GM19240 (cell line): ENCODE results near the gene COL20A1.
"Not testable (repeated sequence)": the region's sequence is repeated elsewhere in the genome, so short reads cannot be mapped to it uniquely, and the experiment has no call there.

Source experiments
- DNase-seq: peaks from one replicate; pipeline ENCODE4 v3.0.0; 2011; ENCODE audit warnings: low spot score; ENCODE audit not compliant: insufficient read length

COL20A1 gene

DNA sequence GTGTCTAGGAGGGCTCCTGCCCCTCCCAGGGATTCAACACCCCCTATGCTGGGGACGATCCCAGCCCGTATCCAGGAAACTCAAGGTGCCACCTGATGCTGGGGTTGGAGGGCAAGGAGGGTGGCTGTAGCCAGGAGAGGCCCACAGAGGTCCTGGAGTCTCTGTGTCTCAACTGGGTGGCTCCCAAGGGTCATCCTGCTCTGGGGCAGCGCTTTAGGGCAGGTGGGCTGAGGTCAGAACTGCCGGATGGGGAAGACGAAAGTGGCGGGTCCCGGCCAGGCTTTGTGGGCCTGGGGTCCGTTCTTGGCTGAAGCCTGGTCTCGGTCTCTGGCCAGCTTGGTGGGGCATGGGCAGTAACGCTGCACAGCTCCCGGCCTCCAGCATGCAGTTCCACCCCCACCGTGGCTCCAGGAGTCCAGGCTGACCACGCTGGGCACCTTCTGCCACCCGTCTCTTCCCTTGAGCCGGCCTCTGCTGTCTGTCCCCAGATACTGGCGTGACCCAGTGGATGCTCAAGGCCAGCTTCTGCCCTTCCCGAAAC lies 2.8 kb upstream of the COL20A1 start:
- no peak for DNase-seq

DNA sequence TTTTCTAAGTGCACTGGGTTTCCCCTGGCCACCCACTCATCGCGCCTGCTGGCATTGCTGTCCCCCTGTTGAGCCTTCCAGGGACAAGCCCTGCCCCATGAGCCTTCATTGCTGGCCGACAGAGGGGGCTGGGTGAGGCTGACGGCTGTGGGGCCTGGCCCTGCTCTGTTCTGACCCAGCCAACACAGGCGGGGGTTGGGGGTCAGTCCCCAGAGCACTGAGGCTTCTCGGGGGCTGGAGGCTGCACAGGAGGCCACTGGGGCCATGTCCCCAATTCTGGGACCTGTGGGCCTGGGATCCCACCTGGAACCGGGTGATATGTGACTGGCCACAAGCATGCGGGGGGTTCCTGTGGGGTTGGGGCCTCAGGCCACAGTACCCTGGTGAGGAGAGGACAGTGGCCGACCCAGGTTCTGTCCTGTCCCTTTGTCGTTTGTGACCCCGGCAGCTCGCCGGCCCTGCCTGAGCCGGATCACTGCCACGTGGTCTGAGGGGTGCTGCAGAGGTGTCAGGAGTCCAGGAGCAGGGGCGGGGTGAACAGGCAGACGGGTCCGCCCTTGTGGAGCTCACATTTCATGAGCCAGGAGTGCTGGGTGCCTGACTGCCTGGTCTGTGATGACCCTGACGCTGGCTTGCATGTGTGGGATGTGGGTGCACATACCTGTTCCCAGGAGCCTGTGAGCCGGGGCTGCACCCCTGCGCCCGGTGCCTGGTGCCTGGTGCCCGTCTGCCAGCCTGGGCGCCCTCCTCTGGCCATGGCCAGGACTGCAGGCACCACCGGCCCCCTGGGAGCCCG lies 2.1 kb upstream of the COL20A1 start:
- DNase-seq = peak; percentile 86

DNA sequence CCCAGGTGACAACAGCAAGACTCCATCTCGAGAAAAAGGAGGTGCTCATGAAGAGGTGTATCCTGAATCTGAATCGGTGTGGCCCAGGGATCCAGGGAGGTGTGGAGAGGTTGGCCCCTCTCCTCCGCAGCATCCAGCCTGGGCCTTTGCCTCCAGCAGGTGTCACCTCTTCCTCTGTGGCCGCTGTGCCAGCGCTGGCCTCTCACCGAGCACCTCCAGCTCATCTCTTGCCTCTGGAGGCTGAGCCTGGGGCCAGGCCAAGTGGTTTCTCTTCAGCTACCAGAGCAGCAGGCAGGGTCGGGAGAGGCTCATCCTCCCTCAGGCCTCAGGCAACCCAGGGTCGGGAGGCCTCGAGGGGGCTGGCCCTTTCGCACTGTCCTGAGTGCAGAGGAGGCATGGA lies 1.2 kb upstream of the COL20A1 start:
- no peak for DNase-seq

DNA sequence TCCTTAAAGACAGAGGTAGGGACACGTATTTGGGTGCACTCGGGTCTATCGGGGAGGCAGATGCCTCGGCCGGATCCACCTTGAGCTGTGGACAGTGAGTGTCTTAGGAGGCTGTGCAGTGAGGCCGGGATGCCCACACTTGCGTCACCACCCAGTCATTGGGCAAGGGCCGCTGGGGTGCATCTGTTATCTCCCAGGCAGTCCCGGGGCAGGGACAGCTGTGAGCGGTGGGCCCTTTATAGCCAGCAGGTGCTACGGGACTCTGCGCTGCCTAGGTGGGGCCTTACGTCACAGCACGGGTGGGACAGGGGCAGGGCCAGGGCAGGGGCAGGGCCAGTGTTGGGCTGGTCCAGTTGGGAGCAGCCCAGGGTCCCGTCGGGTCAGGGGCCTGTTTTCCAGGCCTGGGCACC lies 689 bp upstream of the COL20A1 start:
- DNase-seq = no peak

DNA sequence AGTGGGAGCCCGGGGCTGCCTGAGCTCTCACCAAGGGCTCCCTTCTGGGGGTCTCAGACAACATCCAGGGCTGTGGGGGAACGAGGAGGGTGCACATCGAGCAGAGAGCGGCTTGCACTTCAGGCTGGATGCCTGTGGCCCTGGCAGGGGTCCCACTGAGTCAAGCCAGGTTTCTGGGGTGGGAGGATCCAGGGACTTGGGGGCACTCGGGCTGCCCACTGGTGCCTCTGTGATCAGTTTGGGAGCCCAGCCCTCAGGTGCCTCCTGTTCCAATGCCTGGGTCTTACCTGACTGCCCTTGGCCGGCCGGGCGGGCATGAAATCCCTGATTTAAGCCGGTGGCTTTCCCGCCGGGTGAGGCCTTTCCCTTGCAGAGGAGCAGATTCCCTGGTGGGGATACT lies 470 bp downstream of the COL20A1 start:
- no peak for DNase-seq

DNA sequence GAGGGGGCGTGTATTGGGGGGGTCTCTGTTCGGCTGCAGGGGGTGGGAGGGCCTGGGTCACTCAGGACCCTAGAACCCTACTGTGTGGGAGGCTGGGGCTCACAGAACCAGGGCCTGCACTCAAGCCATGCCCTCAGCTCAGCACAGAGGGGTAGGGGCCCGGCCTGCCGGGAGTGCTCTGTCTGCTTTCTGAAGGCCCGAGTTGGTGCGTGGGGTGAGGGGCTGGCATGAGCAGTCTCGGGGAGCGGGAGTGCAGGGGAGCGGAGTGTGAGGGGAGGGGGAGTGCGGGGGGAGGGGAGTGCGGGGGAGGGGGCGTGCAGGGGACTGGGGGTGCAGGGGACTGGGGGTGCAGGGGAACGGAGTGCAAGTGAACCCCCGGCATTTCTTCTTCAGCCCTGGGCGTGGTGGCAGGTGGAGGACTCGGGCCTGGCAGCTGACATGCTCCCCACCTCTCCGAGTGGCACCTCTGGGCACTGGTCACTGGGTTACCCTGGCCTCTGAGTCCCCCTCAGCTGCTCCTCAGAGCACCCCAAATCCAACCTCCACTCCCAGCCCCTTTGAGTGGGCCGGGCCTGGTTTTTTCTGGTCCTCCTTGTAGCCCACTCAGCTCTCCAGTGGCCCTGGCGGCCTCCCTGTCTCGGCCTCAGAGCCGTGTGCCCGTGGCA lies 1.0 kb downstream of the COL20A1 start:
- no peak for DNase-seq

DNA sequence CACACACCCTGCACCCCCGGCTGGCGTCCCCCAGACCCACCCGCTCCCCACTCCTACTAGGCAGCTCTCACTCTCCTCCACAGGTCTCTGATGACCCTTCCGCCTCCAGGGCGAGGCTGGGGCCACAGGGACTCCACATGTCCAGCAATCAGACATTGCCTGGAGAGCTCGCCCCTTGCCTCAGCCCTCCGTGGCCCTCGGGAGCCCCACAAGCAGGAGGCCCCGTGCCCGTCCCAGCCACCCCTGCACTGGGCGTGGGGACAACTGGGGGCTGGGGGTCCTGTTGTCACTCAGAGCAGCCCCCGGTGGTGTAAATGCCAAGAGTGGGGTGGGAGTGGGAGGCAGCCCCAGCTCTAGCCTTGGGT lies 1.5 kb downstream of the COL20A1 start:
- no peak for DNase-seq

DNA sequence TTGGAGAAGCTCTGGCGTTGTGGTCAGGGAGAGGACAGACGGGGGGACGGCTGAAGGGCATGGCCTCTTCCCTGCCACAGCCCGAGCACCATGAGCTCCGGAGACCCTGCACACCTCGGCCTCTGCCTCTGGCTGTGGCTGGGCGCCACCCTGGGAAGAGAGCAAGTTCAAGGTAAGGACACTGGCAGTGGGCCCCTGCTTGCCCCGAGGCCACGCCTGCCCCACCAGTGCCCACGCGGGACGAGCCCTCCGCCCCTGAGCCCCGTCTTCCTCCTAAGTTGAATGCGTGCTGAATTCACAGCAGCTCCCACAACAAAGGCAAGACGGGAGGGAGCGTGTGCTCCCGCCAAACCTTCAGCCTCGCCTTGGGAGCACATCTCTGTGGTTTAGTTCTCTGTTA lies 2.0 kb downstream of the COL20A1 start:
- DNase-seq = no peak

DNA sequence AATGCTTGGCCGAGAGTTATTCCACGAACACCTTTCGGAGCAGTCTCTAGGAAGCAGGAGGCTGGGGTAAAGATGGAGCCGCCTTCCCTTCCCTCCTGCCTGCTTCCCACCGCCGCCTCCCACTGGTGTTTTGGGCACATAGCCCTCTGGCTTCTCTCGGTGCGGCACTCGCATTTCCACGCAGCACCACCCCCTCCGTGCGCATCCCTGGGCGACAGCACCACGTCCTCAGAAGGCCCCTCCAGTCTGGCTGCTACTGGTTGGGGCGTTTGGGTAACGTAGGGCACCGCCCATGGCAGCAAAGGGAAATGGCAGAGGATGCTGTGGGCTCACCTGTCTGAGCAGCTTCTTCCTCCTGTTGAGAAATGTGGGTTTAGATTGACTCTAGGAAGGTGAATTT lies 2.4 kb downstream of the COL20A1 start:
- DNase-seq = no peak

DNA sequence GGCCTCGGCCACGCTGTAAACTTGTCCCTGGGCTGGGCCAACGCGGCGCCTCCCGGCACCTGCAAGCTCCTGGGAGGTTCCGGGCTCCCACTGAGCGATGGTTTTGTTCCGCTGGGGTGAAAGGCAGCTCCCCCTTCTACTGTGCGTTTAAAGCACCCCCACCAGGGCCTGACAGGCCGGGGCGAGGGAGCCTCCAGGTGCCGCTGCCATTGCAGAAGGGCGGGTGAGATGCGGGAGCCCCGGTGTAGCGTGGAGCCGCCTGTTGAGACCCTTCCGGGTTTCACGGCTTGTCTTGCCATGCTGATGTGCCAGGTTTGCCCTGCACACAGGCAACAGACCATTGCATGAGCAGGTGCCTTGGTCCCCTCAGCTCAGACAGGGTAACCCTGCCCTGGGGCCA lies 2.9 kb downstream of the COL20A1 start:
- DNase-seq = no peak

DNA sequence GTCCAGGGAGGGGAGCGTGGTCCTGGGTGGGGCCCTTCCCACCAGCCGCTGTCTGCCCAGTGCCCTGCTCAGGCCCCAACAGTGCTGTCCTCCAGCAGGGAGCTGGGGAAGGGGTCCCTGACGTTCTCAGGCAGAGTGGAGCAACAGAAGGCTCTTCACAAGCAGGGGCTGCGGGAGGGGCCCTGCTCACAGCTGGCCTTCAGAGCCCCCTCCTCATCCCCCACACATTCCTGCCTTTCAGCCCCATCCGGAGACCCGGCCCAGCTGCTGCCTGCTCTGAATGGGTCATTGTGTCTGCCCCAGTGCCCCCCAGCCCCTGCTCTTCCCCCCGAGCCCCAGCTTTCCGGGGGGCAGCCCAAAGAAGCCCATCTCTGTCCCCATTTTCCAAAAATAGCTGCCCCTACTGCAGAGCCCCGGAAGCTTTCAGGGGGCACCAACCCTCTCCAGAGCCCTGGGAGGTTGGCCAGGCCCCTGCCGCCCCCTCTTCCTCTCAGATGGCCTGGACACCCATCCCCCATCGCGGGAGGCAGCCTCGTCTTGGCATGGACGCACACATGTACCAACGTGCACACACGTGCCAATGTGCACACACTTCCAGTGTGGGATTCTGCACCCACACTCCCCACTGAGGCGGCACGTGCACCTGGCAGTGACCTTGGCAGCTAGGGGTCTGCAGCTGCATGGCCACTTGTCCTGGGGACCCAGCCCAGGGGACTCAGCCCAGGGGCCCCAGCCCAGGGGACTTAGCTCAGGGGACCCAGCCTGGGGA lies 3.7 kb downstream of the COL20A1 start:
- DNase-seq = no peak

DNA sequence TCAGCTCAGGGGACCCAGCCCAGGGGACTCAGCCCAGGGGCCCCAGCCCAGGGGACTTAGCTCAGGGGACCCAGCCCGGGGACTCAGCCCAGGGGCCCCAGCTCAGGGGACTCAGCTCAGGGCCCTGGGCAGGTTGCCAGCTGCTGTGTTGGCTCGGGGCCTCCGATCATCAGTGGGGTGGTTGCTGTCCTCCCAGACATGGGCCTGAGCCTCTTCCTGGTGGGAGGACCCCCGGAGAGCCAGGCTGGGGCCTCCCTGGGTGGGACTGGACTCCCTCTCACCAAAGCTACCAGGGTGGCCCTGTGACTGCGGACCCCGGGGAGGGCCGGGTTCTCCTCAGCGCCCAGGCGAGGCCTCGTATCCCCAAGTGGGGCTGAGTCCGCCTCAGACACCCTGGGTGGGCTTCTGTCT lies 4.4 kb downstream of the COL20A1 start:
- DNase-seq = no peak

DNA sequence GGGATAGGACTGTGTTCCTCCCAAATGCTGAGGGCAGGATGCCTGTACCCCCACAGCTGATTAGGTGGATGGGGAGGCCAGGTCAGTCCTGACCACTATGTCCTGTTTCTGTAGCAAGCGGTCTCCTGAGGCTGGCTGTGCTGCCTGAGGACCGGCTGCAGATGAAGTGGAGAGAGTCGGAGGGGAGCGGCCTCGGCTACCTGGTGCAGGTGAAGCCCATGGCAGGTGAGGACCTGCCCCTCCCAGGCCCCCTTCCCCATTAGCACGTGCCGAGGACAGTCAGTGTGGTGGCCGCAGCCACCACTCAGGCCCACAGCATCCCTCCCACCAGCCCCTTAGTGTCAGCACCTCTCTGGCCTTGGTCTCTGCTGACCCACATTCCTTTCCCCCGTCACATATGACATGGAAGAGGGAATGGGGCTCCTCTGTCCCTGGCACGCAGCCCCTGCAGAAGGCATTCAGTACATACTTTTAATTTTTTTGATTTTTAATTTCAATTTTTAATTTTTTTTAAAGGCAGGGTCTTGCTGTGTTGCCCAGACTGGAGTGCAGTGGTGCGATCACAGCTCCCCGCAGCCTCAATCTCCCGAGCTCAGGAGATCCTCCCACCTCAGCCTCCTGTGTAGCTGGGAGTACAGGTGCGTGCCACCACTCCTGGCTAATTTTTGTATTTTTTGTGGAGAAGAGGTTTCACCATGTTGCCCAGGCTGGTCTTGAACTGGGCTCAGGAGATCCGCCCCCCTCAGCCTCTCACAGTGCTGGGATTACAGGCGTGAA lies 5.0 kb downstream of the COL20A1 start:
- DNase-seq = no peak

DNA sequence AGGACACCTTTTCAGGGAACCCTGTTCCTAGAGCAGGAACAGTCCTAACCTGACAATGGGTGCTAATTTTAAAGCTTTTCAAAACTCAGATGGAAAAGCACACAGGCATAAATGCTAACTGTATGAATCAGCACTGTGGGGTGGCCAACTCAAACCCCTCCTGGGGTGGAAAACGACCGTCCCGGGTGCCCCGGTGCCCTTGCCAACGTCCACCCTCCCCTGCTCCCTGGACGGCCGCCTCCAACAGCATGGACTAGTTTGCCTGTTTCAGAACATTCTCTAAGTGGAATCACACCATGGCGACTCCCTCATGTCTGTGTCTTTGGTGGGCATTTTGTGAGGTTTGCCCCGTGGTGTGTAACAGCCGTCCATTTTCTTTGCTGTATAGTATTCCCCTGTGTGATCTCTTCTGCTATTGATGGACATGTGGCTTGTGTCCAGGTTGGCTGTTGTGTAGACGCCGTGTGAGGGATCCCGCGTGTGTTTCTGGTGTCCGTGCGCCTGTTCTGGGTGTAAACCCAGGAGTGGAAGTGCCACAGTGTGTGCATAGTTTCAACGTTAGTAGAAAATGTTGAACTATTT lies 5.8 kb downstream of the COL20A1 start:
- no peak for DNase-seq

DNA sequence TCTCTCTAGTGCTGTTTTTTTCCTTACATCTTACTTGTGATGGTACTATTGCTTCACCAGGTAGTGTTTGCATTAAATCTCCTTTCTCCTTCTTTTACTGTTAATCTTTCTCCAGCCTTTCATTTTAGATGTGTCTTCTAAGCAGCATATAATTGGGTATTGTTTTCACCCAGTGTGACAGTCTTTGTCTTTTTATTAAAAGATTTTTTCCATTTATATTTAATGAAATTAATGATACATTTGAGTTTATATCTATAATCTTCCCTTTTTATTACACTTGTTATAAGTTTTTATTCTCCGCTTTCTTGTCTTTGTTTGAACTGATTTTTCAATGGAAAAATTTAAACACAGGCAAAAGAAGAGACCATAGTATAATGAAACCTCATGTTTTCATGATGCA lies 8.7 kb downstream of the COL20A1 start:
- no peak for DNase-seq

DNA sequence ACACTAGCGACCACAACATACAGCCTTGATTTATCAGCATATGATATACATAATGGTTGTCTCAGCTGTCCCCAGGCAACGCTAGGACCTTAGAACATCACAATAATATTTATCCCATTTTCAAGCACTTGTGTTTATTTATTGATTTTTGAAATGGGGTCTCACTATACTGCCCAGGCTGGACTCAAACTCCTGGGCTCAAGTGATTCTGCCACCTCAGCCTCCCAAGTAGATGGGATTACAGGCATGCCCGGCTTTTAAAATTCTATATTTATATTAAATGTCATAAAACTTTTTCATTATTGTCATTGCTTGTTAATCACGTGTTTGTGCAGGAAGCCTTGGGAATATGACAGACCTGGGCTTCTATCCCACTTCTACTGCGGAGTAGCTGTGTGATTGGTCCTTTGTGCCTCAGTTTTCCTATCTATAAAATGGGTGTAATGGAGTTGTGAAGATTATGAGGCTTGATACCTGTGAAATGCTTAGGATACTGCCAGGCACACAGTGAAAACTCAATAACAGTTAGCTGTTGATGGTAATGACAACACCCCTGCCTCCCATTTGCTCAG lies 10.2 kb downstream of the COL20A1 start:
- no peak for DNase-seq

DNA sequence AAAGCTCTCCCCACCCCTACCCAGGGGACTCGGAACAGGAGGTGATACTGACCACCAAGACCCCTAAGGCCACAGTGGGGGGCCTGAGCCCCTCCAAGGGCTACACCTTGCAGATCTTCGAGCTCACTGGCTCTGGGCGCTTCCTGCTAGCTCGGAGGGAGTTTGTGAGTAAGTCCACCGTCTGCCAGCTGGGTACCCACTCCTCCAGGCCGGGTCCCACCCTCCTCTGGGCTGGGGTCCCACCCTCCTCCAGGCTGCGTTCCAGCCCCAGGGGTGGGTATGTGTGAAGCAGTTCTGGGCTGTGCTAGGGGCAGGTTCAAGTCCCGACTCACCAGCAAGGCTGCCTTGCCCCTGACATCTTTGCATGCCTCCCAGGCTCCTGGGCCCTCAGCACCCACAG lies 12.4 kb downstream of the COL20A1 start:
- DNase-seq = no peak

DNA sequence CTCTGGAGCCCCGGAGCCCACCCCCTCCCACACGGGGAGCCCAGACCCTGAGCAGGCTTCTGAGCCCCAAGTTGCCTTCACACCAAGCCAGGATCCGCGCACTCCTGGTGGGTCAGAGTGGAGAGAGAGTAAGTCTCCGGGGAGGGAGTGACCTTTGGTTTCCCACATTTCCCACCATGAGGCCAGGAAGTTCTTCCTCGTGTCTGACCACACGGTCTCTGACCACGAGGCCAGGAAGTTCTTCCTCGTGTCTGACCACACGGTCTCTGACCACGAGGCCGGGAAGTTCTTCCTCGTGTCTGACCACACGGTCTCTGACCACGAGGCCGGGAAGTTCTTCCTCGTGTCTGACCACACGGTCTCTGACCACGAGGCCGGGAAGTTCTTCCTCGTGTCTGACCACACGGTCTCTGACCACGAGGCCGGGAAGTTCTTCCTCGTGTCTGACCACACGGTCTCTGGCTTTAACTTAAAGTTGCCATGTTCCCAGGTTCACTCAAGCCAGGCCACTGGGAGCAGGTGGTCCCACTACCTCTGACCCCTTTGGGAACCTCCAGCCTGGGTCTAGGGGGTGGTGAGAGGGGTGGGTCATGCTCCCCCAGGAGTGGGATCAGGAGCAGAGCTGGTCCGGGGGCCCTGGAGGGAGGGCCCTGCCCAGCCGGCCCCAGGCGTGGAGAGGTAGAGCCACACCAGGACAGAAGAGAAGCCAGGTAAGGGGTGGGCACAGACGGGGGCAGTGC lies 13.1 kb downstream of the COL20A1 start:
- not testable (repeated sequence) for DNase-seq

DNA sequence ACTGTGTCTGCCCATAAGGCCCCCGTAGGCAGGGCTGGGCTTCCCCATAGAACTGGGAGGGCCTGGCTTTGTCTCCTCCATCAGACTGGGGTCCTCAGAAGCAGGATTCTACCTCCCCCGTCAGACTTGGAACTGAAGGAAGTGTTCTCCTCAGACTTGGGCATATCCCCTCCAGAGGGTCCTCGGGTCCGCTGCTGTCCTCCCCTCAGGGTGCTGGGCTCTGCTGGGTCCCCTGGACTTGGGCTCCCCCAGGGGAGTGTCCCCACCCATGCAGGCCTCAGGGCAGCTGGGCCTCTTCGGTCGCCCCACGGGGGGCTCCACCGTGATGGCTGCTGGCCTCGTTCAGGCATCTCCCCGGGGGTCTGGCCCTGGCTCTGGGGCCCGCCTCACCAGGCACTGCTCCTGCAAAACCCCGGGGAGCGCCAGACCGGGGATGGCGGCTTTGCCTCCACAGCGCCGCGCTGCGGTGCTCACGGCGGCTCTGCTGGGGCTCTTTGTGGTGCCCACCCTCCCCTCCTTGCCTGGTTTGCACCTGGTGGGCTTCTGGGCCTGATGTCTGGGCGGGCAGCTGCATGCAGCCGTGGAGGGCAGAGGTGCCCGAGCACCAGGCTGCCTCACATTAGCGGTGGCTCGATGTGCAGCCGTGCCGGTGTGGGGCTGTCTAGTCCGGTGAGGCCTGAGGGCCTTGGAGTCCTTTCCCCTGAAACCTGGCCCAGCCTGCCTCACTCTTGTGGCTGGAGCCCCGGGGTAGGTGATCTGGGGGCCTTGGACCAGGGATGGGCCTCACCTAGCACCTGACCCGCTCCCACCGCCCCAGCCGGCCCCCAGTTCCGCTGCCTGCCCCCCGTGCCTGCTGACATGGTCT lies 13.9 kb downstream of the COL20A1 start:
- no peak for DNase-seq
